BJ (cell line): ENCODE results near the gene MRPL52. TPM values are rescaled to one million over a fixed set of nuclear protein-coding genes. Genes with fewer than 3 reads are reported as not detected.

Experiments
- CTCF ChIA-PET: fragments of 350-600 bp; formaldehyde crosslinking; extraction: SDS; loops from one replicate; lab custom pipeline; 2021; ENCODE audit warnings: antibody characterized with exemption, inconsistent platforms; lab: Yijun Ruan, JAX
- POLR2A ChIA-PET: fragments of 300-600 bp; sonication (Branson Sonifier 250); formaldehyde crosslinking; extraction: SDS; loops from one replicate; lab custom pipeline; 2021; ENCODE audit warnings: antibody characterized with exemption; lab: Charles Lee
- DNase-seq: peaks from one replicate; pipeline ENCODE4 v3.0.0-alpha.2; 2011; ENCODE audit warnings: low read depth
- H3K27me3 ChIP-seq: 2 replicates; pipeline ENCODE4 v1.6.0; 2011; ENCODE audit warnings: low read length; ENCODE audit not compliant: control insufficient read depth, insufficient read depth
- H3K36me3 ChIP-seq: 2 replicates; pipeline ENCODE4 v1.5.1; 2011; ENCODE audit warnings: low read length; ENCODE audit not compliant: control insufficient read depth, insufficient read depth
- H3K4me3 ChIP-seq: 2 replicates; pipeline ENCODE4 v1.5.1; 2011; ENCODE audit warnings: low read depth, mild to moderate bottlenecking, control low read depth, low read length
- polyA plus RNA-seq: library from polyadenylated mRNA; depleted of rRNA; stranded (reverse); fragments of >200 nt; gene quantifications from 2 replicates; pipeline ENCODE4 v1.2.3, GENCODE V29; 2011
- TF ChIP-seq, protein P1 (sequence below): IDR thresholded peaks from 2 replicates; pipeline ENCODE4 v1.5.1; 2011; ENCODE audit warnings: low read depth, mild to moderate bottlenecking, control low read depth, inconsistent platforms, low read length, moderate library complexity; ENCODE audit not compliant: insufficient read depth

MRPL52 gene
- polyA plus RNA-seq, 1 experiment: 66.7 TPM

DNA sequence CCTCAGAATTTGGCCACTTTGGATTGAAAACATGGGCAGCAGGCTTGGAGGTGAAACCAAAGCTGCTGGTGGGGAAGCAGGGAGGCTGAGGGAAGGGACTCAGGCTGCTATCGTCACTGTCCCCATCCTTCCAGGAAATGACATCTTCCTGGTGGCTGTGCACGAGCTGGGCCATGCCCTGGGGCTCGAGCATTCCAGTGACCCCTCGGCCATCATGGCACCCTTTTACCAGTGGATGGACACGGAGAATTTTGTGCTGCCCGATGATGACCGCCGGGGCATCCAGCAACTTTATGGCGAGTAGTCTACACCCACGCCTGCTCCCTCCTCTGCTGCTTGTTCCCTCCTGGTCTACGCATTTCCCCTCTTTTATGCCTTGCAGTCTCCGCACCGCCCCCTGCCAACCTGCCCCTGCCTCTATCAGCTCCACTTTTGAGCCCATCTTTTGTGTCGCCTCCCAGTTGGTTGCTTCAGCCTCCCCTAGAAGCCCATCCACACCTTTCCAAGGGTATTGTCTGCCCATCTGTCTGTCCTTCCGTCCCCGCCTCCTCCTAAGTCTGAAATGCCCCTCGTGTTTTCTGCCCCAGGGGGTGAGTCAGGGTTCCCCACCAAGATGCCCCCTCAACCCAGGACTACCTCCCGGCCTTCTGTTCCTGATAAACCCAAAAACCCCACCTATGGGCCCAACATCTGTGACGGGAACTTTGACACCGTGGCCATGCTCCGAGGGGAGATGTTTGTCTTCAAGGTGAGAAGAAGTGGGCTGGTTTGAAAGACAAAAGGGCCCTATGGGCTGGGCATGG is 13.6 kb downstream of the MRPL52 start:
- TF ChIP-seq, protein P1, sequence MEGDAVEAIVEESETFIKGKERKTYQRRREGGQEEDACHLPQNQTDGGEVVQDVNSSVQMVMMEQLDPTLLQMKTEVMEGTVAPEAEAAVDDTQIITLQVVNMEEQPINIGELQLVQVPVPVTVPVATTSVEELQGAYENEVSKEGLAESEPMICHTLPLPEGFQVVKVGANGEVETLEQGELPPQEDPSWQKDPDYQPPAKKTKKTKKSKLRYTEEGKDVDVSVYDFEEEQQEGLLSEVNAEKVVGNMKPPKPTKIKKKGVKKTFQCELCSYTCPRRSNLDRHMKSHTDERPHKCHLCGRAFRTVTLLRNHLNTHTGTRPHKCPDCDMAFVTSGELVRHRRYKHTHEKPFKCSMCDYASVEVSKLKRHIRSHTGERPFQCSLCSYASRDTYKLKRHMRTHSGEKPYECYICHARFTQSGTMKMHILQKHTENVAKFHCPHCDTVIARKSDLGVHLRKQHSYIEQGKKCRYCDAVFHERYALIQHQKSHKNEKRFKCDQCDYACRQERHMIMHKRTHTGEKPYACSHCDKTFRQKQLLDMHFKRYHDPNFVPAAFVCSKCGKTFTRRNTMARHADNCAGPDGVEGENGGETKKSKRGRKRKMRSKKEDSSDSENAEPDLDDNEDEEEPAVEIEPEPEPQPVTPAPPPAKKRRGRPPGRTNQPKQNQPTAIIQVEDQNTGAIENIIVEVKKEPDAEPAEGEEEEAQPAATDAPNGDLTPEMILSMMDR: no peak
- Histone ChIP-seq H3K27me3 (no peaks in the 10 kb centered on the region), H3K4me3 (no peak overlapping the region), H3K36me3 (peaks cover 57% of the 10 kb centered on the region)
- POLR2A ChIA-PET: no interaction called here
- CTCF ChIA-PET: interaction anchor here (1.3 kb wide), 1 partner anchor 10 kb away, joined by 5 read pairs; no protein-coding TSS in a partner anchor
- no peak for DNase-seq

DNA sequence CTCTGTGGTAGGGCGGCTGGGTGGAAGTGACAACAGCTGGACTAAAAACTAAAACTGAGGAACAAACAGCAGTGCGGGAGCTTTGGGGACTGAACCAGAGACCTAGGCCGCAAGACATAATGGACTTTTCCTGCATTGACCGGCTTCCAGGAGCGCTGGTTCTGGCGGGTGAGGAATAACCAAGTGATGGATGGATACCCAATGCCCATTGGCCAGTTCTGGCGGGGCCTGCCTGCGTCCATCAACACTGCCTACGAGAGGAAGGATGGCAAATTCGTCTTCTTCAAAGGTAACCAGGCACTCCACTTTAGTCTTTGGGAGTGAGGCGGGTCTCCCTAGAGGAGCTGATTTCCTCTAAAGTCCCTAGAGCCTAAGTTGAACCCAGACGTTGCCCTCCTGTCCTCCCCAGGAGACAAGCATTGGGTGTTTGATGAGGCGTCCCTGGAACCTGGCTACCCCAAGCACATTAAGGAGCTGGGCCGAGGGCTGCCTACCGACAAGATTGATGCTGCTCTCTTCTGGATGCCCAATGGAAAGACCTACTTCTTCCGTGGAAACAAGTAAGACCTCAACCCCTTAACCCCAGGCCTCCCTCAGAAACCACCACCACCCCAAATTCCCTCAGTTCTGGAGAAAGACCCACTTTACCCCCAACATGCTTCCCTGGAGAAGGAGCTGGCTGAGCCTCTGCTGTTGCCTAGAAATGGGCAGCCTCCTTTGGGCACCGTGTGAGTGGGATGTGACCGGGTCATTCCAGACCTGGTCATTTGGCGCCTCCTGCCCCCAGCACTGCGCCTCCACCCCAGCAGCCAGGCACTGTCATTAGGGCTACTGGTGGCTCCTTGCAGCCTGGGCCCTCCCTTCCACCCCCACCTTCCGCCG is 14.8 kb downstream of the MRPL52 start:
- CTCF ChIA-PET: interaction anchor here (1.0 to 1.6 kb wide), 2 partner anchors 8 to 22 kb away, joined by 3 to 4 read pairs; no protein-coding TSS in a partner anchor
- H3K27me3 ChIP-seq: no peaks in the 10 kb centered on the region
- TF ChIP-seq, protein P1: no peak
- DNase-seq: no peak
- POLR2A ChIA-PET: no interaction called here
- H3K4me3 ChIP-seq: no peak overlapping the region
- peaks cover 54% of the 10 kb centered on the region for H3K36me3 ChIP-seq

DNA sequence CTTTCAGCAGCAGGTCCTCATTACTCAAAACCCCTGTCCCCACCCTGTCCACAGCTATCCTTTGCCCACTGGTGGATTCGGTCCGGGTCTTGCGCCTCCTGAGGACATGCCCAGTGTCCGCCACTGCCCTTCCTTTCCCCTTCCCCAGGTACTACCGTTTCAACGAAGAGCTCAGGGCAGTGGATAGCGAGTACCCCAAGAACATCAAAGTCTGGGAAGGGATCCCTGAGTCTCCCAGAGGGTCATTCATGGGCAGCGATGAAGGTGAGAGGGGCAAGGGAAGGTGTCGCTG is 15.4 kb downstream of the MRPL52 start:
- POLR2A ChIA-PET: no interaction called here
- no peak overlapping the region for H3K4me3 ChIP-seq
- no peak for DNase-seq

DNA sequence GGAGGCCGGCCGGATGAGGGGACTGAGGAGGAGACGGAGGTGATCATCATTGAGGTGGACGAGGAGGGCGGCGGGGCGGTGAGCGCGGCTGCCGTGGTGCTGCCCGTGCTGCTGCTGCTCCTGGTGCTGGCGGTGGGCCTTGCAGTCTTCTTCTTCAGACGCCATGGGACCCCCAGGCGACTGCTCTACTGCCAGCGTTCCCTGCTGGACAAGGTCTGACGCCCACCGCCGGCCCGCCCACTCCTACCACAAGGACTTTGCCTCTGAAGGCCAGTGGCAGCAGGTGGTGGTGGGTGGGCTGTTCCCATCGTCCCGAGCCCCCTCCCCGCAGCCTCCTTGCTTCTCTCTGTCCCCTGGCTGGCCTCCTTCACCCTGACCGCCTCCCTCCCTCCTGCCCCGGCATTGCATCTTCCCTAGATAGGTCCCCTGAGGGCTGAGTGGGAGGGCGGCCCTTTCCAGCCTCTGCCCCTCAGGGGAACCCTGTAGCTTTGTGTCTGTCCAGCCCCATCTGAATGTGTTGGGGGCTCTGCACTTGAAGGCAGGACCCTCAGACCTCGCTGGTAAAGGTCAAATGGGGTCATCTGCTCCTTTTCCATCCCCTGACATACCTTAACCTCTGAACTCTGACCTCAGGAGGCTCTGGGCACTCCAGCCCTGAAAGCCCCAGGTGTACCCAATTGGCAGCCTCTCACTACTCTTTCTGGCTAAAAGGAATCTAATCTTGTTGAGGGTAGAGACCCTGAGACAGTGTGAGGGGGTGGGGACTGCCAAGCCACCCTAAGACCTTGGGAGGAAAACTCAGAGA is 16.3 kb downstream of the MRPL52 start:
- DNase-seq: no peak
- Histone ChIP-seq H3K36me3 (peaks cover 52% of the 10 kb centered on the region), H3K27me3 (no peaks in the 10 kb centered on the region), H3K4me3 (no peak overlapping the region)
- TF ChIP-seq, protein P1: no peak
- POLR2A ChIA-PET: no interaction called here
- CTCF ChIA-PET: interaction anchor here (10.6 kb wide), 1 partner anchor 9 kb away, joined by 246 read pairs; the partner anchor contains the start of gene MMP14

More for the DNA sequence above, 15.4 kb downstream of the MRPL52 start:
- CTCF ChIA-PET: interaction anchor here (1.6 kb wide), 1 partner anchor 22 kb away, joined by 4 read pairs; no protein-coding TSS in a partner anchor
- no peaks in the 10 kb centered on the region for H3K27me3 ChIP-seq
- H3K36me3 ChIP-seq: peaks cover 54% of the 10 kb centered on the region
- TF ChIP-seq, protein P1: no peak
